Daoy (cell line): ENCODE measurements around the gene ELMOD3. TPM values are rescaled to one million over a fixed set of nuclear protein-coding genes. Genes with fewer than 3 reads are reported as not detected.
"Not testable (repeated sequence)": the region's sequence is repeated elsewhere in the genome, so short reads cannot be mapped to it uniquely, and the experiment has no call there.

ENCODE experiments used
- DNase-seq: peaks from one replicate; pipeline ENCODE4 v3.0.0-alpha.2; 2015; ENCODE audit warnings: low read depth
- total RNA-seq: library from RNA; depleted of rRNA; stranded (reverse); fragments of >200 nt; shearing (Covaris generic); gene quantifications from 2 replicates; pipeline ENCODE4 v1.2.3, GENCODE V29; 2014

The ELMOD3 gene
- total RNA-seq, 1 experiment from 2014 or later, result 7.5 TPM

GRCh38 chr2:85371045-85371444 is 16.5 kb downstream of the ELMOD3 start:
- no peak for DNase-seq

GRCh38 chr2:85376291-85377065 is 21.9 kb downstream of the ELMOD3 start:
- DNase-seq, result no peak

- no peak for DNase-seq
Measured at GRCh38 chr2:85377083-85377482, 22.5 kb downstream of the ELMOD3 start.

GRCh38 chr2:85378257-85378656 is 23.7 kb downstream of the ELMOD3 start:
- DNase-seq, result no peak

- no peak for DNase-seq
Measured at GRCh38 chr2:85380048-85380447, 25.5 kb downstream of the ELMOD3 start.

GRCh38 chr2:85383151-85383550 is 28.6 kb downstream of the ELMOD3 start:
- DNase-seq, result not testable (repeated sequence)

- DNase-seq, result no peak
Measured at GRCh38 chr2:85383850-85384249, 29.3 kb downstream of the ELMOD3 start.

GRCh38 chr2:85385746-85386145 is 31.2 kb downstream of the ELMOD3 start:
- no peak for DNase-seq

GRCh38 chr2:85387754-85388153 is 33.2 kb downstream of the ELMOD3 start:
- no peak for DNase-seq

GRCh38 chr2:85388878-85389538 is 34.4 kb downstream of the ELMOD3 start:
- DNase-seq, result no peak

- peak; percentile 58 for DNase-seq
Measured at GRCh38 chr2:85390941-85391669, 36.5 kb downstream of the ELMOD3 start.

- DNase-seq, result no peak
Measured at GRCh38 chr2:85393836-85394235, 39.3 kb downstream of the ELMOD3 start.

GRCh38 chr2:85394261-85394681 is 39.7 kb downstream of the ELMOD3 start:
- no peak for DNase-seq

- no peak for DNase-seq
Measured at GRCh38 chr2:85394976-85395375, 40.4 kb downstream of the ELMOD3 start.

- DNase-seq, result no peak
Measured at GRCh38 chr2:85395912-85396475, 41.4 kb downstream of the ELMOD3 start.

- no peak for DNase-seq
Measured at GRCh38 chr2:85396531-85397470, 42.2 kb downstream of the ELMOD3 start.

- no peak for DNase-seq
Measured at GRCh38 chr2:85397925-85398331, 43.4 kb downstream of the ELMOD3 start.

GRCh38 chr2:85398426-85399182 is 44.0 kb downstream of the ELMOD3 start:
- no peak for DNase-seq

GRCh38 chr2:85399183-85399455 is 44.5 kb downstream of the ELMOD3 start:
- DNase-seq, result no peak

GRCh38 chr2:85400023-85400422 is 45.5 kb downstream of the ELMOD3 start:
- no peak for DNase-seq
